GM18505 (cell line): ENCODE data around the gene MORN4.

Experiments used
- ATAC-seq: cut with Tn5 transposase; IDR thresholded peaks from one replicate; pipeline ENCODE4 v1.9.1; 2021; ENCODE audit not compliant: unreplicated experiment
- POLR2A ChIP-seq: IDR thresholded peaks from 4 replicates; pipeline ENCODE4 v1.6.1; 2011; ENCODE audit warnings: borderline replicate concordance; ENCODE audit not compliant: insufficient read depth, insufficient read length; ENCODE audit errors: extremely low read depth

MORN4 gene

DNA sequence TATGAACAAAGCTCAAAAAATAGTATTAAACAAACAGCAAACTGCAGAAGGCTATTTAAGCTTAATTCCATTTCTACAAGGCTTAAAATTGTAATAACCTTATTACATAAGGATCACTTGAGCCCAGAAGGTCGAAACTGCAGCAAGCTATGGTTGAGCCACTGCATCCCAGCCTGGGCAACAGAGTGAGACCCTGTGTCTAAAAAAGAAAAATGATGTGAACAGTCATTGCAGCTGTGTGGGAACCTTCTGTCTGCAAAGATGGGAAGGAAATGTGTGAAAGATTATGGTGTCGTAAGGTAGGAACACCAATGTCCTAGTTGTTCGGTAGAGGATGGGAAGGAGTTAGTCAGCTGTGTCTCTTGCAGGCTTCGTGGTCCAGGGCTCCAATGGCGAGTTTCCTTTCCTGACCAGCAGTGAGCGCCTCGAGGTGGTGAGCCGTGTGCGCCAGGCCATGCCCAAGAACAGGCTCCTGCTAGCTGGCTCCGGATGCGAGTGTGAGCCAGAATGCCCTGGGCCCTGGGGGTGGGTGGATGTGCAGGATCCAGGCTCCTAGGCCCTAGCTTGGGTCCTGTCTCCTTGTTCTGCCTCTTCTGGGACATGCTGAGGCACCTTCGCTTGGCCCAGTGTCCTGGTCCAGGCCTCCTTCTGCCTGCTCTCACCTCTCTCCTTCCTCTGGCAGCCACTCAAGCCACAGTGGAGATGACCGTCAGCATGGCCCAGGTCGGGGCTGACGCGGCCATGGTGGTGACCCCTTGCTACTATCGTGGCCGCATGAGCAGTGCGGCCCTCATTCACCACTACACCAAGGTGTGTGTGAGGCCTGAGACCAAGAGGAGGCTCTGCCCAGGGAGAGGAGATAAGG, 34.7 kb downstream of the MORN4 start:
- ATAC-seq = no peak
- no peak for TF ChIP-seq POLR2A

- no peak for ATAC-seq
Observed at GRCh38 chr10:97597778-97598177, 35.5 kb downstream of the MORN4 start.

DNA sequence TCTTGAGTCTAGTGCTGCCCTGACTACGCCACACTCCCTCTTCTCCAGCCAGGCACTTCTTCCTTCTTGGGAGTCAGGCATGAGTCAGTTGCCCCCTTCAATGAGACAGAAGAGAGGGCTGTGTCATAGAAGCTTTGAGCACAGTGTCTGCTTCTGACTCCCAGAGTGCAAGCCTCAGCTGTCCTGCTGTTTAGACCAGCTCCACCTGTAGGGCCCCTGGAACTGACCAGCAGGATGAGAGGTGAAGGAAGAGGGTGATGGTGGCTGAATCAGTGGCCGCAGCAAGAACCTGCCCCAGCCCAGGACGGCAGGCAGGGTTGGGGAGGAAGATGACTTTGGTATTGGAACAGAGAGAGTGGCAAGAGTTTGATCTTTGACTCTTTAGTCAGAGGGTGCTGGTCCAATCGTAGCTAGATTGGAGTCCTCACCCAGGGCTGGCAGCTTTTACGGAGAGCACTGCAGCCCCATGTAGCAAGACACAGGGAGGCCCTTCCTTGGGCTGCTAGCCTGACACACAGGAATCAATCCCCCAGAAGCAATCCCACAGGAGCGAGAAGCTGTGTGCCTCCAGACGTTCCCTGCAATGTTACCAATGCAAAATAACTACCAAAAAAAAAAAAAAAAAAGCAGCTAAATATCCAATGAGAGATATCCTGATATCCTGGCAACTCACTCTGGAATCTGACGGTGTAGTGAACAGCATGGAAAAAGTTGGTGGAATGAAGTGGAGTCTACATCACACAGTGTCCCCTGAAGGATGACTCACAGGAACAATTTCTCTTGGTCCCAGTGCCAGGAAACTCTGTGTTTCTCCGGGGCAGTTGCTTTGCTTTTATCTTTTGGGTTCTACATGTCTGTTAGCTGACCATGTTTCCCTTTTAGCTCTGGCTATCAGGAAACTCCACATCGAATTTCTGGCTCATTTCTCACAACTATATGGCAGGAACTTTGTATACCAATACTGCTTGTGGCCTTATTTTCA, 36.9 kb downstream of the MORN4 start:
- ATAC-seq = no peak
- TF ChIP-seq POLR2A = no peak

More at GRCh38 chr10:97597778-97598177, 35.5 kb downstream of the MORN4 start:
- no peak for TF ChIP-seq POLR2A

DNA sequence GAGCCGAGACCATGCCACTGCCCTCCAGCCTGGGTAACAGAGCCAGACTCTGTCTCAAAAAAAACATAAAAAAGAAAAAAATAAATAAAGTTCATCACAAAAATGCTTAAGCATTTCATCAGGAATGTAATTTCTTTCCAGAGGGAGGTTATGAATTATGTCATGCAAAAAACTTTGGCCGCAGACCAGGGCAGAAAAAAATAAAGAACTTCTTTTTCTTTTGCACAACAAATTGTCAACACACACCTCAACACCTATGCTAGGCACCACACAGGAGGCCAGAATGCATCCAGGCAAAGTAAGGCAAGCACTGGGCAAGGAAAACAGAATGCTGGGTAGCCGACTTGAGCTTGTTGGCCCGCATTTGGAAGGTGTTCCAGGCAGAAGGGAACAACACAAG, 39.9 kb downstream of the MORN4 start:
- no peak for ATAC-seq
- TF ChIP-seq POLR2A = no peak

- no peak for ATAC-seq
- no peak for TF ChIP-seq POLR2A
Observed at GRCh38 chr10:97590748-97591495, 42.4 kb downstream of the MORN4 start.

DNA sequence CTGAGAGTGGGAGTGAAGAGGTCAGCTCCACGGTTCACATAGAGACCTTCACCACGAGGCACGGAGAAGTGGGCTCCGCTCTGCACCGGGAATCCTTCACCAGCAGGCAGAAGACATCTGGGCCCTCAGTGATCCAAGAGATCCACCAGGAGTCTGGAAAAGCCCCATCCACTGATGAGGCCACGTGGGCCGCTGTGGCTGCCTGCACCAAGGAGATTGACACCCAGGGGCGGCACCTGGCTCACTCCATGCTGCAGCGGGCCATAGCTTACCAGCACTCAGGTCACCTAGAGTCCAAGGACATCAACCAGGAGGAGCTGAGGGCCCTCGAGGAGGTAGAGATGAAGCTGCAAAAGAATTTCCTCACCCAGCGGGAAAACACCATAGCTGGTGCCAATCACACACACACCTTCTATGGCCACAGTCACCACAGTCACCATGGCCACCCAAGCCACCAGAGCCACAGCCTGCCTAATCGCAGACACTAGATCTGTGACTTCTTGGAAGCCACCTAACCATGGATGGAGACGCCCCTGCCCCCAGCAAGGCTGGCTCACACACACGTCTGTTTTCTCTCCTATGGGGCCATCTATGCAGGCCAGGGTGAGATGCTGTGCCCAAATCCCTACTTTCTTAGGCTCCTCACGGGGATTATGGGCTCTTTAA, 43.1 kb downstream of the MORN4 start:
- no peak for TF ChIP-seq POLR2A
- ATAC-seq = no peak

DNA sequence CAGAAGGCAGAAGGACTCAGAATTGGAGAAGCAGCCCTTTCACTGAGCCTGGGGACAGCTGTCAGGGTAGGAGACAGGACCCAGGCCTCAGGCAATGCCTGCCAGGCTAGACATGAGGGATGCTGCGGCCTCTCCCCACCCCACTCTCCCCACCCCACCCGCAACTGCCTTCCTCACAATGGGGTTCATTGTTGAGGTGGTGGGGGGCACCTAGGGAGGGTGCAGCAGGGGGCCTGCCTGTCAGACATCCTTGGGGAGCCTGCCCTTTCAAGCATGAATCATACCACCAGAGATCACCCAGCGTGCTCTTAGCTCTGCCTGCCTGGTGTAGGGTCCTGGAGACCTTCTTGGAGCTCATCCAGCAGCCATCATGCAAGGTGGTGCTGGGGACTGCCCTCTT, 43.8 kb downstream of the MORN4 start, which contains the start of gene C10orf62:
C10orf62 (plus strand) TSS at position 243 of the 400 bp plus-strand sequence. CDS start 177 bp downstream, outside the sequence.
- ATAC-seq = no peak

DNA sequence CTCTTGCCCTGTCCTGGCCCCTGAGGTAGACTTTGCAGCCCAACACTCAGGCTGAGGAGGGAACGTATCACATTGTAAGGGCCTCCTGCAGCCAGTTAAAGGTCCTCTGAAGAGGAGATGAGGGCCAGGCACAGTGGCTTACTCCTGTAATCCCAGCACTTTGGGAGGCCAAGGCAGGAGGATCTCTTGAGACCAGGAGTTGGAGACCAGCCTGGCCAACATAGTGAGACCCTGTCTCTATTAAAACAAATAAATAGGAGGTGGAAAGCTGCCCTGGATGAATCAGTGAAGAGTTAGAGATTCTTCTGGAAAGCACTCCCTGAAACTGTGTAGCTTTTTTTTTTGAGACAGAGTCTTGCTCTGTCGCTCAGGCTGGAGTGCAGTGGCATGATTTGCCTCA, 46.1 kb downstream of the MORN4 start:
- ATAC-seq = no peak
- no peak for TF ChIP-seq POLR2A

More for the DNA sequence above, 43.8 kb downstream of the MORN4 start, which contains the start of gene C10orf62:
- TF ChIP-seq POLR2A = no peak

GRCh38 chr10:97585439-97585811, 47.9 kb downstream of the MORN4 start:
- no peak for ATAC-seq
- no peak for TF ChIP-seq POLR2A

DNA sequence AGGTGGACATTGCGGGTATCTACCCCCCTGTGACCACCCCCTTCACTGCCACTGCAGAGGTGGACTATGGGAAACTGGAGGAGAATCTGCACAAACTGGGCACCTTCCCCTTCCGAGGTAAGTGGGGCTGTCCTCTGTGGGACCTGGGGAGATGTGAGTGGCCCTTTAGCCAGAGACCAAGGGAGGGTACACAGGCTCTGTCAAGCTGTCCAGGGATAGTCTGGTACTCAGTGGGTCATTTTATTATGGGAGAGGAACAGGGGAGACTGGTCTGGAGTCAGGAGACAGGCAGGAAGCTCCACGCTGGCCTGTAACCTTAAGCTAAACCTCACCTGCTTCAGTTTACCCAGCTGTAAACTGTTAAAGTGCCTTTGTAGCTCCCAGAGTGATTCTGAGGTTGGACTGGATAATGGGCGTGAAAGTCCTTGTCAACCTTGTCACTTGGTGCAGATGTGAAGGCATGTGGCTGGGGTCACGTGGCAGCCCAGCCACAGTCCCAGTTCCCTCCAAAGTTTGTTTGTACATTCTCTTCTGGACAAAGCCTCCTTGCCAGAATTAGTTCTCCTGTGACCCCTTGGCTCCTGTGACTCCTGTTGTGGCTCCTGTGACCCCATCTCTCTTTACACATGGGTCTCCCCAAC, 48.4 kb downstream of the MORN4 start:
- no peak for TF ChIP-seq POLR2A
- no peak for ATAC-seq

DNA sequence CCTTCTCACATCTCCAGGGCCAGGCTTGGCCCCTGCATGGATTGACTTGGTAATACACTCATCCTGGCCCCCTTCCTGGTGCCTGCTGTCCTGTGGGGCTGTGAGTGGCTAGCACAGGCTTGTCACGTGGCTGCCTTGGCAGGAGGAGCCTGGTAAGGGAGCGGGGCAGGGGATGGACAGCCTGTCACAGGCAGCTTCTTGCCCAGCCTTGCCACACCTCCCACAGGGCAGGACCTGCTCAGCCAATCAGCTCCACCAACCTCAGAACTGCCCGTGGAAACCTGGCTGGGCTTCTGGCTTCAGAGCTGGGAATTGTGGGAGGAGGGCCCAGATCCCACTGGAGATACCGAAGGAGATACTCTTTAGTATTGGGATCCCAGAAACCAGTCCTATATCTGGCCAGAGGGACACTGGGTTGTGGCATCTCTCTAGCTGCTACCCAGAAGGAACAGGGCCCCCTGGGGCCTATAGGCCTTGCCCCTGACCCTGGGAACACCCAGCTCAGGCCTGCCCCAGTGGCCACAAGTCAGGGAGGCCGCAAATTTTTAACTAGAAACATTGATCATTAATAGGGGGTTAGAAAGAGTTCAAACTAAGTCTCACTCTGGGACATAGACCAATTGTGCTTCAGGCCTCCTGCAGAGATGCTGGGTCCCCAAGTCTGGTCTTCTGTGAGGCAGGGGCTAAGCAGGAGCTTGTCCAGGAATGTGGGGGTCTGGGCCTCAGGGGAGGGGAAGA, 49.1 kb downstream of the MORN4 start, which contains the start of gene HOGA1:
HOGA1 (plus strand) TSS at position 330 of the 738 bp plus-strand sequence; CDS start at position 645, 315 bp downstream.
- no peak for ATAC-seq
- no peak for TF ChIP-seq POLR2A
